DMS114 treated with DMSO at 0.1 percent for 48 hours (cell line): Measurements from ENCODE around the gene RASSF10.
"Not testable (repeated sequence)": the region's sequence is repeated elsewhere in the genome, so short reads cannot be mapped to it uniquely, and the experiment has no call there.

Experiments used
- DNase-seq: peaks from one replicate; lab custom pipeline; 2025; ENCODE audit not compliant: unreplicated experiment; lab: John Stamatoyannopoulos, UW

The RASSF10 gene

DNA sequence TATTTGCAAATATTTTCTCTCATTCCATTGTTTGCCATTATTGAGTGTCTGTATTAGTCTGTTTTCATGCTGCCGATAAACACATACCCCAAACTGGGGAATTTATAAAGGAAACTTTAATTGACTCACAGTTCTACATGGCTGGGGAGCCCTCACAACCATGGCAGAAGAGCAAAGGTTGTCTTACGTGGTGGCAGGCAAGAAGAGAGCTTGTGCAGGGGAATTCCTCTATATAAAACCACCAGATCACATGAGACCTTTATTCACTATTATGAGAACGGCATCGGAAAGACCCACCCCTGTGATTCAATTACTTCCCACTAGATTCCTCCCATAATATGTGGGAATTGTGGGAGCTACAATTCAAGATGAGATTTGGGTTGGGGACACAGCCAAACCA is 10.2 kb downstream of the RASSF10 start:
- no peak for DNase-seq

DNA sequence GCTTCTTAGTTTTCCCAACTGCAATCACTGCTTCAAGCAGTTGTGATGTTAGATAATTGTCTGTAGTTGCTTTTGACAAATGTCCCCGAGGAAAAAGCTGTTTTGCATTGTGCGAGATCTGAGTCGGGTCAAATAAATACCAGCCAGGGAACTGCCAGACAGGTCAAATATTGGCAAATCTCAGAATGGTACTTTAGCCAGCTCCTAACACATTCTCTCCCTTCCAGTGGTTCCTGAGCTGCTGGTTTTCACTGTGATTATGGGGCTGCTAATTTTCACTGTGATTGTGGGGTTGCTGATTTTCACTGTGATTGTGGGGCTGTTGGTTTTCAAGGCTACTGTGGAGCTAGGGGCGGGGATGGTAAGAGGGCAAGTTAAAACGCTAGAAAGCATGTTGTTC is 14.3 kb downstream of the RASSF10 start:
- no peak for DNase-seq

DNA sequence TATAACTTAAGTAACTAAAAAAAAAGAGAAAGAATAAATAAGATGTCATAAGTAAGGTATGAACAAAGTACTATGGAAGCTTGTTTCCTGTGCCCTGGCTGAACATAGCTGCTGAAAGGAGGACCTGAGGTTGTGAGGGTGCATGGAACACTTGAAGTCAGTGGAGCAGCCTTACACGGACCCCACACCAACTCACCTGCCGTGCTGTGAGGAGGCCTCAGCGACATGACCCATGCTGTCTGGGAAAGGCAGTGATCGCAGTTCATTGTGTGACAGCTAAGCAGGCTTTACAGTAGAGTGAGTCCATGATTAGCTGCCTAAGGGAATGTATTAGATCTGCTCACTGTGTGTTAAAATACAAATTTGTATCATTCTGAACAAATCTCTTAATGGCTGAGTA is 17.6 kb downstream of the RASSF10 start:
- no peak for DNase-seq

DNA sequence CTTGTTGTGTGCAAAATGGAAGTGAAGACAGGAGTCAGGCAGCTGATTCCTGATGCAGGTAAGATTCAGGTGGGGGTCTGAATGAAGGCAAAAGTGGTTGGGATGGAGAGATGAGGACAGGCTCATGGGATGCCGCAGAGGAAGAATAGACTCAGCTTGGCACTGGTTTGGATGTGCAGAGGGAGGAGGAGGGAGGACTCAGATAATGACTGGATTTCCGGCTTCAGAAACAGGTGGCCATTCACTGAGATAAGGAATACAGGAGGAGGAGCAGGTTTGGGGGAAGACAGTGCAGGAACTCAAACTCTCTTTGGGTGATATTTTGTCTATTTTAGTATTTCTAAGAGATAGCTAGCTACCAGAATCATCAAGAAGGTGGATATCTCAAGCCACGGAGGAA is 19.2 kb downstream of the RASSF10 start:
- DNase-seq, result no peak

GRCh38 chr11:13029872-13030271 is 20.8 kb downstream of the RASSF10 start:
- DNase-seq, result no peak

GRCh38 chr11:13030857-13031256 is 21.7 kb downstream of the RASSF10 start:
- no peak for DNase-seq

GRCh38 chr11:13031349-13031748 is 22.2 kb downstream of the RASSF10 start:
- DNase-seq, result no peak

DNA sequence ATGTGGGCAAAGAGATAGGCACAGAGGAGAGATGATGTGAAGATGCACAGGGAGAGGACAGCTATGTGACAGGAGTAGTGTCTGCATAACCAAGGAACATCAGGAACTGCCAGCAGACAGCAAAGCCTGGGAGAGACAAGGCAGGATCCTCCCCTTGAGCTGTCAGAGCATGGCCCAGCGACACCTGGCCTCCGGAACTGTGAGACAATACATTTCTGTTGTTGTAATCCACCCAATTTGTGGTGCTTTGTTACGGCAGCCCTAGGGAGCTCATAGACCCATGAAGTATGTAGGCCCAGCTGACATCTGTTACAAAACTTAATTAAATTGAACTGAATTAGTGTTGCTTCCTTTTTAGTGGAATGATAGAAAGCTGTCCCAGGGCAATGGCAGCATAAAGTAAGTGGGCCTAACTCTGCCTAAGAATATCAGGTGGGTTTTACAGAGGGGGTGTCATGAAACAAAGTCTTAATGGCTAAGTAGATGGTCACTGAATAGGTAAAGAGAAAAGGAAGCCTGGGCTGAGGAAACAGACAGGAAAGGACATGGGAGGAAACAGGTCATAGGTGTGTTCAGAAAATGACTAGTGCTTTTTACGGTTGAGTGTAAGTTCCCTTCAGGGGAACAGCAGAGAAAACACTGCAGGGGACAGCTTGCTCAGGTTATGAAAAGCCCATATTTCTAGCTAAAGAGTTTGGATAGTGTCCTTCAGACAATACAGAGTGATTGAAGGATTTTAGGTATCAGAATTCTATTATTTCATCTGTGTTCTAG is 24.8 kb downstream of the RASSF10 start:
- no peak for DNase-seq

DNA sequence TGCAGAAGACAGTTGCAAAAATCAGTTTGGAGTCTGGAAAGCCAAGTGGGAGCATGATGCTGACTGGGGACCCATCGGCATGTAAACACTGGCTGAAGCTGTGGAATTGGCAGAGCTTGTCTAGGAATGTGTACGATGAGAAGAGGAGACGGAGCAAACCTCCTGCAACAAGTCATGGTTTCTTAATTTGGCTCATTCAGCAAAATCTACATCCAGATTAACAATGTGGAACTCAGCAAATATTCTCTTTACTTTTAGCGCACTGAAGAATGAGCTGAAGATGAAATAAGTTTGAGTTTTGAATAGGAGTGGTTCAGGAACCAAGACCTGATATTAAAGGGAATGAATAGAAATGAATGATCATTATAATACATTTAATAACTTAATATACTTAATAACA is 26.6 kb downstream of the RASSF10 start:
- no peak for DNase-seq

- no peak for DNase-seq
Observed at GRCh38 chr11:13036235-13036634, 27.1 kb downstream of the RASSF10 start.

DNA sequence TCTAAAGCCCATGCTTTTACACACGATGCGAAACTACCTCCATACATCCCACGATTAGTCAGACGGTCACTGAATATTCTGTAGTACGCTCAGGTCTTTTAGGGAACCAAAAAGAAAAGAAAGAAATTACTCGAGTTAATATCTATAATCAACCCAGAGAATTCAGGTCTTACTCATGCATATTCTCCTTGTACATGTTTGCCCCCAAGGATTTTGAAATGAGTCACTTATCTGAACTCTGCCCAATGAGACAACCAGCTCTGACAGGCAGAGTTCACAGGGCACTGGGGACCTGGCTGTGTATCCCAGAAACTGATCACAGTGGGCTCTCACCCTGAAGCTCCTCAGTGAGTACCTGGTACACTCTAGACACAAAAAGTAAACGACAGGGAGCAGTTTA is 29.2 kb downstream of the RASSF10 start:
- no peak for DNase-seq

GRCh38 chr11:13039126-13039525 is 30.0 kb downstream of the RASSF10 start:
- no peak for DNase-seq

- DNase-seq, result no peak
Observed at GRCh38 chr11:13040969-13041561, 31.9 kb downstream of the RASSF10 start.

DNA sequence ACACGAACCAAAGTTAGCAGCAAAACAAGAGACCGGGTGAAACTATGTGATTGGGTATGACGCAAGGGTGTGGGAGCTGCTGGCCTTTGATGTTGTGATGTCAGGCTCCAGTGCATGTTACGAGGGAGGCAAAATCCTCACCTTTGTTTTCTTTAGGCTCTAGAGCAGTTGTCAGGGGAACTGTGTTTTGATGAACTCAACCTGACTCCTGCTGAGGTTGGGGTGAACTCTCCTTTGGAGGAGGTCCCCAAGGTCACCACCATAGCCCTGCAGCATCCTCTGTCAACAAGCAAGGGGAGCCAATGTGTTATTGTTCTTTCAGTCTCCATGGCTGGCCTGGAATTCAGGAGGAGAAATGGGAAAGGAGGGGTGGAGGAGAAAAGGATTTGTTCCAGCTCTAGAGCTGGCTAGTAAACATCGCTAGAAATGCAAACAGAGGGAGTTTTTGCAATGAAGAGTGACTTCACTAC is 33.8 kb downstream of the RASSF10 start:
- no peak for DNase-seq

DNA sequence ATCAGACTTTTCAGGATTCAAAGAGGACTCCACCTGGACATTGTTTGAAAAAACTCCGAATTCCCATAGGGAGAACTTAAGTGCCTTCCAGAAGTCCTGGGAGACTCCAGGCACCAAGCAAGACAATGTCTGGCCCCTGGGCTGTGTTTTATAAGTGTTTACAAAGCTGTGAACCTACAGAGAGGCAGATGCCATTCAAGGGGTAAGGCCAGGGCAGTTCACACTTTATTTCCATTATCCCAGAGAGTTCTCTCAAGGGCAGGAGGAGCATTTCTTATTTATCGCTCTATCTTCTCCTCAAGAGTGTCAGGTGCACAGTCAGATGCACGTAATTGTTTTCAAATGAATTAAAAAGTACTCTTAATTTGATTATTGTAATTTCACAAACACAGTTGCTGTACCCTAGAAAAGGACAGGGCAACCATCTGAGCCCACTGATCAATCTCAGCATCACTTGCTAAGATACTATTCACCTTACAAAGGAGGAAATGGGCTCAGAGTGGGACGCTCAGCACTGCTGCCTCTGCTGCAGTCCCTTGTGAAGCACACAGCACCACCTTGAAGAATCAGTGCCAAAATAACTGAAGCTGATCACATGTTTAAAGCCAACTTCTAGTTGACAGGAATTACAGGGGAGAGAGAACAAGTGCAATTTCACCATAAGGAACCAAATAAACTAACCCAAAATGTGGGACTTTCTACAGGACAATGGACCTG is 35.0 kb downstream of the RASSF10 start:
- no peak for DNase-seq

GRCh38 chr11:13045089-13045488 is 36.0 kb downstream of the RASSF10 start:
- DNase-seq, result not testable (repeated sequence)

GRCh38 chr11:13045734-13046133 is 36.6 kb downstream of the RASSF10 start:
- no peak for DNase-seq

- no peak for DNase-seq
Observed at GRCh38 chr11:13046637-13047570, 37.8 kb downstream of the RASSF10 start.

DNA sequence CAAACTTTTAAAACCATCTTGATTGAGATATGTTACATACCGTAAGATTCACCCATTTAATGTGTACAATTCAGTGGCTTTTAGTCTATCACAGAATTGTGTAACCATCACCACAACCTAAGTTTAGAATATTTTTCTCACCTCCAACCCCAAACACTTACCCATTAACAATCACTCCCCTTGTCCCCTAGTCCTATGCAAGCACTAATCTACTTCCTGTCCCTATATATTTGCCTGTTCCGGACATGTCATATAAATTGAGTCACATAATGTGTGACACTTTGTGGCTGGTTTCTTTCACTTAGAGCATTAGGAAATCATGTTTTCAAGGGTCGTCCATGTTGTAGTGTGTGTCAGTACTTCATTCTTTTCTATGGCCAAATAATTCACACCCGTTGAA is 38.8 kb downstream of the RASSF10 start:
- no peak for DNase-seq

- DNase-seq, result no peak
Observed at GRCh38 chr11:13051257-13051656, 42.1 kb downstream of the RASSF10 start.

DNA sequence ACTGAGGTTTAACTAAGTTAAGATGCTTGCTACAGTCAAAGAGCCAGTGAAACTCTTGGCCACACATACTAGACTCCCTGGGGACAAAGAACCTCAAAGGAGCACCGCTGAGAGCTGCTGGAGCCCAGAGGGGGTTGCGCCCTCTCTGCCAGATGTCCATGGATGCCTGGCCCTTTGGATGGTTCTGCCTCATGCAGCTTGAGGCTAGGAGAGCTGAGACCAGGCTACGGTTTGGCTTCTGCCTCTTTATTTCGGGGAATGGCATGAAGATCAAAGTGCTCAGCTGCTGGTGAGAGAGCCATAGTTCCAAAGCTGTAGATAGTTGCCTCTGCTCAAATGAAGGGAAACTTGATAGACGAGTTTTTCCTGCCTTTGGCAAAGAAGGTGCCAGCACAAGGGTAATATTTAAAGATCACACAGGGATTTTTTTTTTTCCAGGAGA is 43.0 kb downstream of the RASSF10 start:
- DNase-seq, result no peak
